ENCODE measurements around the gene NCMAP. TPM values are rescaled to one million over a fixed set of nuclear protein-coding genes. Genes with fewer than 3 reads are reported as not detected.
A peak's percentile ranks its signal among the peaks of the same experiment; 100 is the strongest.

Gene NCMAP
- total RNA-seq, 2 donors from 2014 or later = 2.0 to 7.7 TPM

DNA sequence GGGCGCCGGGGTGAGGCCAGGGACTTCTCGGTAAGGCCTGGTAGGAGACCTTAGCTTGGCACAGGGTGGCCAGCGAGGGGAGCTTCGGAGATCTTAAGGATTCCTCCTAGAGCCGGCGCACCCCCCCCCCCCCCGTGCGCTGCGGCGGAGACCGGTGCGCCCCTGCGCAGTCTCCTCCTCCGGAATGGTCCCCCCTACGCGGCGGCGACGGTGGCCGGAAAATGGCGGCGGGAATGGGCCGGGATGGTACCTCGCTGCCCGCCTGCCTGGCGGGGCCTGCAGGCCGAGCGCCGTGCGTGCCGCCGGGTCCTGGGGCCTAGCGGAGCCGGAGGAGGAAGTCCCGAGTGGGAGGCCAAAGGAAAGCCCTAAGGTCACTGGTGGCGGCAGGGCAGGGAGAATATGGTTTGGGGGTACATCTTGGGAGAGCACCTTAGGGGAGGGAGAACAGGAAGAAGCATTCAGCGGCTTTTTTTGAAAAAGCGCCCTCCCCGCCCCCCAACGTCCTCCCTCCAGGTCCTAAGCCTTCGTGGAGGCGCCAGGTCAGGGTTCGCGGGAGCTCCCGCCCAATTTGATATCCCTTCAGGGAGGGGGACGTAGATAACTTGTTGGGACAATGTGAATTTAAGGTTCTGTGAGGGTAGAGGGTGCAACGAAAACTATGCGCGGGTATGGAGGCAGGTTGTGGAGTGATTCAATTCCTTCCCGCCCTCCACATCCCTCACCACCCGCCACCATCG is 87.6 kb downstream of the NCMAP start:
- peak; percentile 8 for DNase-seq (ENCODE audit: low spot score)
- Histone ChIP-seq H3K4me3 (peak overlapping the region; percentile 74 to 75), H3K4me1 (replicated peaks) (no peaks in the 10 kb centered on the region), H3K36me3 (peaks cover 0 to 9% of the 10 kb centered on the region in 2 donors), H3K27ac (peak overlapping the region; percentile 89 to 99), H3K9me3 (no peaks in the 10 kb centered on the region), H3K27me3 (replicated peaks; ENCODE audit: insufficient read depth) (no peaks in the 10 kb centered on the region)
- TF ChIP-seq POLR2AphosphoS5 (IDR thresholded peaks at IDR 0.05) (no peak), POLR2A (IDR thresholded peaks at IDR 0.05) (no peak)
- TF ChIP-seq, protein P1, sequence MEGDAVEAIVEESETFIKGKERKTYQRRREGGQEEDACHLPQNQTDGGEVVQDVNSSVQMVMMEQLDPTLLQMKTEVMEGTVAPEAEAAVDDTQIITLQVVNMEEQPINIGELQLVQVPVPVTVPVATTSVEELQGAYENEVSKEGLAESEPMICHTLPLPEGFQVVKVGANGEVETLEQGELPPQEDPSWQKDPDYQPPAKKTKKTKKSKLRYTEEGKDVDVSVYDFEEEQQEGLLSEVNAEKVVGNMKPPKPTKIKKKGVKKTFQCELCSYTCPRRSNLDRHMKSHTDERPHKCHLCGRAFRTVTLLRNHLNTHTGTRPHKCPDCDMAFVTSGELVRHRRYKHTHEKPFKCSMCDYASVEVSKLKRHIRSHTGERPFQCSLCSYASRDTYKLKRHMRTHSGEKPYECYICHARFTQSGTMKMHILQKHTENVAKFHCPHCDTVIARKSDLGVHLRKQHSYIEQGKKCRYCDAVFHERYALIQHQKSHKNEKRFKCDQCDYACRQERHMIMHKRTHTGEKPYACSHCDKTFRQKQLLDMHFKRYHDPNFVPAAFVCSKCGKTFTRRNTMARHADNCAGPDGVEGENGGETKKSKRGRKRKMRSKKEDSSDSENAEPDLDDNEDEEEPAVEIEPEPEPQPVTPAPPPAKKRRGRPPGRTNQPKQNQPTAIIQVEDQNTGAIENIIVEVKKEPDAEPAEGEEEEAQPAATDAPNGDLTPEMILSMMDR (IDR thresholded peaks at IDR 0.05) = no peak
- intact Hi-C loops (cut with DNase I) = loop anchor here (2.0 kb wide), 2 partner anchors 101 to 231 kb away; partner anchors contain the start of genes CLIC4 and STPG1
- under 1% methylated on average over 24 of the region's 53 CpGs for WGBS

DNA sequence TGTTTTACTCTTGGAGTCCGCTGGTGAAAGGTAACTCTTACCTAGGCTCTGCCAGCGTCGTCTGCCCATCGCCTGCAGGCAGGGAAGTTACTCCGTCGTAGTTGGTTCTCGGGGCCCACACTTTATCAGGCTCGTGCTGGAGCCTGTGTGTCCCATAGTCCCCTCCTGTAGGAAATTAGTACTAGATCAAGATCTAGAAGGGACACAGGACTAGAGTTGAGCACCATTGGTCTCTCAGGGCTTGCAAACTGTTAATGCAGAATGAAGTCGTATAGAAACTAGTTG is 88.2 kb downstream of the NCMAP start:
- Histone ChIP-seq H3K4me3 (peak overlapping the region; percentile 74 to 75), H3K9me3 (no peaks in the 10 kb centered on the region), H3K27me3 (replicated peaks; ENCODE audit: insufficient read depth) (no peaks in the 10 kb centered on the region), H3K27ac (peak overlapping the region; percentile 89 to 99), H3K36me3 (peaks cover 1 to 9% of the 10 kb centered on the region in 2 donors), H3K4me1 (replicated peaks) (no peaks in the 10 kb centered on the region)
- TF ChIP-seq POLR2AphosphoS5 (IDR thresholded peaks at IDR 0.05) = no peak
- intact Hi-C loops (cut with DNase I) = no loop called here
- DNase-seq (ENCODE audit: low spot score) = peak; percentile 10
- WGBS = 0% methylated on average over 9 of the region's 9 CpGs

DNA sequence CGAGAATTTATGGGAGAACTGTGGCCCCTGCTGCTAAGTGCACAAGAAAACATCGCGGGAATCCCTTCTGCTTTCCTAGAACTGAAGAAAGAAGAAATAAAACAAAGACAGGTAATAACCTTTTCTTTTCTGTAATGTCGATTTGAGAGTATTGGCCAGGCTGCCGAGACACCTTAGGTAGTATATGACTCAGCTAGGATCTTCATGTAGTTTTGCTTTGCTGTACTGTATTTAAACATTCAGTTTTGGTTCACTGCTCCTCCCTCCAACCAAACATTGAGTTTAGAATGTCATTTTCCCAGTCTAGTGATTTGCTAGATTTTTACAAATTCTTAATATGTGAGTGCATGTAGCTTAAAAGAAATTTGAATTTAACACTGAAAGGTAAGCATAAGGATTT is 93.0 kb downstream of the NCMAP start:
- 91% methylated on average over 5 of the region's 5 CpGs for WGBS
- no peaks in the 10 kb centered on the region for H3K27me3 ChIP-seq (replicated peaks; ENCODE audit: insufficient read depth)
- no peak for DNase-seq (ENCODE audit: low spot score)
- no peaks in the 10 kb centered on the region for H3K9me3 ChIP-seq
- H3K4me1 ChIP-seq (replicated peaks) = no peaks in the 10 kb centered on the region
- TF ChIP-seq POLR2A (IDR thresholded peaks at IDR 0.05) (no peak), POLR2AphosphoS5 (IDR thresholded peaks at IDR 0.05) (no peak)
- TF ChIP-seq, protein P1 (IDR thresholded peaks at IDR 0.05) = no peak
- H3K27ac ChIP-seq = no peak overlapping the region
- intact Hi-C loops (cut with DNase I) = no loop called here
- H3K36me3 ChIP-seq = peaks cover 12 to 31% of the 10 kb centered on the region in 2 donors
- H3K4me3 ChIP-seq = no peak overlapping the region

DNA sequence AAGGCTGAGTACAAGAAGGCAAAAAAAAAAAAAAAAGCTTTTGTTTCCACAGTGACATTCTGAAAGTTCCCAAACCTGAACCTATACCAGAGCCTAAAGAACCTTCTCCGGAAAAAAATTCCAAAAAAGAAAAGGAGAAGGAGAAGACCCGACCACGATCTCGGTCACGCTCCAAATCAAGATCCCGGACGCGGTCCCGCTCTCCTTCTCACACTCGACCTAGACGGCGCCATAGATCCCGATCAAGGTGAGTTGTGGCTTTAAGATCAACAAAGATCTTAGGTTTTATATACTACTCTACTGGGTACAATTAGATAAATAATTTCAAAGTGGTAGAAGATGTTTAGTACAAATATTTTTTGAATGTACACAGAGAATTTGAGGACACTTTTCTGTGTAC is 96.5 kb downstream of the NCMAP start:
- H3K36me3 ChIP-seq = peaks cover 21 to 36% of the 10 kb centered on the region in 2 donors
- no peak overlapping the region for H3K4me3 ChIP-seq
- peaks cover 11% of the 10 kb centered on the region for H3K4me1 ChIP-seq (replicated peaks)
- WGBS = 90% methylated on average over 13 of the region's 13 CpGs
- no peak overlapping the region for H3K27ac ChIP-seq
- intact Hi-C loops (cut with DNase I) = loop anchor here (10.0 kb wide), 1 partner anchor 562 kb away; no protein-coding TSS in a partner anchor
- H3K9me3 ChIP-seq = no peaks in the 10 kb centered on the region
- no peak for DNase-seq (ENCODE audit: low spot score)
- no peaks in the 10 kb centered on the region for H3K27me3 ChIP-seq (replicated peaks; ENCODE audit: insufficient read depth)
- TF ChIP-seq POLR2AphosphoS5 (IDR thresholded peaks at IDR 0.05) (no peak), POLR2A (IDR thresholded peaks at IDR 0.05) (no peak)
- TF ChIP-seq, protein P1 (IDR thresholded peaks at IDR 0.05) = no peak

DNA sequence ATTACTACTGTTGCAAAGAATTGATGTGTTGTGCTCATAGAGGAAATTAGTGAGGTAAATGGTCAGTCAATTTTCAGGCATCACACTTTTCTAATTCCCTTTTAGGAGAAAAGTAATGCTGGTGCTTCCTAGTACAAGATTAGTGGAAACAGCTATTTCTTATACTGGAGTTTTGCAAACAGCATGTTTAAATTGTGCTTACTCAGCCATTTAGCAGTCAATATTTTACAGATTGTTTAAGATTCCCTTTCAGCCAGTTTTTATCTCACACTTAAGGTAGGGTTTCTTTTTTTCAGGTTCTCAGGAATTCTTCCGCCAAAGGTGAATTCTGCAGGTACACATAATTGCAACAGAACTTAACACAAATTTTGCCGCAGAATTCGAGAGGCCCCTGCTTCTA is 98.1 kb downstream of the NCMAP start:
- intact Hi-C loops (cut with DNase I) = loop anchor here (10.0 kb wide), 1 partner anchor 561 kb away; no protein-coding TSS in a partner anchor
- 94% methylated on average over 3 of the region's 3 CpGs for WGBS
- no peak for DNase-seq (ENCODE audit: low spot score)
- Histone ChIP-seq H3K4me1 (replicated peaks) (peaks cover 13% of the 10 kb centered on the region), H3K9me3 (no peaks in the 10 kb centered on the region), H3K27me3 (replicated peaks; ENCODE audit: insufficient read depth) (no peaks in the 10 kb centered on the region), H3K27ac (no peak overlapping the region), H3K4me3 (no peak overlapping the region), H3K36me3 (peaks cover 20 to 36% of the 10 kb centered on the region in 2 donors)
- TF ChIP-seq POLR2AphosphoS5 (IDR thresholded peaks at IDR 0.05) (no peak), POLR2A (IDR thresholded peaks at IDR 0.05) (no peak)
- TF ChIP-seq, protein P1 (IDR thresholded peaks at IDR 0.05) = no peak
